Neutrophil (primary cell): ENCODE data around the gene GSAP.

ENCODE experiments used
- H3K27ac ChIP-seq: fragments of 200-600 bp; sonication (generic); 2 replicates; pipeline ENCODE4 v1.5.1; 2016; ENCODE audit warnings: mild to moderate bottlenecking, moderate library complexity
- H3K27me3 ChIP-seq: fragments of 200-600 bp; sonication (generic); 2 replicates; pipeline ENCODE4 v1.6.0; 2016; ENCODE audit warnings: mild to moderate bottlenecking
- H3K36me3 ChIP-seq: fragments of 200-600 bp; sonication (generic); 2 replicates; pipeline ENCODE4 v1.5.1; 2017
- H3K4me1 ChIP-seq, 2 experiments: fragments of 200-600 bp in 1 of 2; sonication (generic) in 1 of 2; 1 replicate in 1 of 2; 2 replicates in 1 of 2; pipeline versions ENCODE4 v1.5.1 to v1.6.1; 2013 to 2016; ENCODE audit warnings: low read depth in 1 of 2, low read length in 1 of 2, mild to moderate bottlenecking in 1 of 2, moderate library complexity in 1 of 2; ENCODE audit not compliant: control insufficient read depth in 1 of 2, insufficient read depth in 1 of 2
- H3K4me3 ChIP-seq, 2 experiments: fragments of 200-600 bp in 1 of 2; sonication (generic) in 1 of 2; 1 replicate in 1 of 2; 2 replicates in 1 of 2; pipeline ENCODE4 v1.5.1; 2013 to 2016; ENCODE audit warnings: low read depth in 1 of 2, low read length in 1 of 2, mild to moderate bottlenecking in 1 of 2, moderate library complexity in 1 of 2
- H3K9me3 ChIP-seq: fragments of 200-600 bp; sonication (generic); 2 replicates; pipeline ENCODE4 v1.5.1; 2016
- CTCF ChIP-seq: fragments of 200-600 bp; sonication (generic); IDR thresholded peaks from 2 replicates; pipeline ENCODE4 v1.5.1; 2016; ENCODE audit warnings: antibody characterized with exemption

Gene GSAP

DNA sequence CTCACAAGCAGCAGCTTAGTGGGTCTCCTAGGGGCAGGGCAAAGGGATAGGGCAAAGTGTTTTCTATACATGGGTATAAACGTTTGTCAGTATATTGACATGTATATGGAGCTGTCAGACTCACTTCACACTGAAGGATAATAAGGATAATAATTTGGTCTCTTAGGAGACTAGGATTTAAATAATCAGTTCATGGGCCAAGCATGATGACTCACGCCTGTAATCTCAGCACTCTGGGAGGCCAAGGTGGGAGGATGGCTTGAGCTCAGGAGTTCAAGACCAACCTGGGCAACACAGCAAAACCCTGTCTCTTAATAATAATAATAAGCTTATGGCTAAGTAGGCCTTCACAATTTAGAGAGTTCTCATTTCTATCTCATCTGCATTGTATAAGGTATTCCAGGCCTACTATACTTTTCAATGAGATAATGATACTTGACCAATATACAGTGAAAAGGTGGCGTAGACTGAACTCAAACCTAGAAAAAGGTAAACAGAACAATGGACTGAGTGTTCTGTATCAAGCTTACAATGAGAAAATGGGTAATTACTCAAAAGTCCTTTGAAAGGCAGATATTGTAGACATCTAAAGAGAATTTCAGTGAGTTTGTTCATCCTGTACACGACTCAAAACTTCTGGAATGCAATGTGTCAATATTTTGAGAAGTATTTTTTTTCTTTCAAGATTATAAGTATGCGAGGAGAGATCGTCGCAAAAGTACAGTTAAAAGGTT is 7.0 kb downstream of the GSAP start:
- peak overlapping the region; percentile 84 for H3K27ac ChIP-seq
- no peak for TF ChIP-seq CTCF
- H3K4me1 ChIP-seq = peaks cover 69 to 78% of the 10 kb centered on the region in 2 experiments

DNA sequence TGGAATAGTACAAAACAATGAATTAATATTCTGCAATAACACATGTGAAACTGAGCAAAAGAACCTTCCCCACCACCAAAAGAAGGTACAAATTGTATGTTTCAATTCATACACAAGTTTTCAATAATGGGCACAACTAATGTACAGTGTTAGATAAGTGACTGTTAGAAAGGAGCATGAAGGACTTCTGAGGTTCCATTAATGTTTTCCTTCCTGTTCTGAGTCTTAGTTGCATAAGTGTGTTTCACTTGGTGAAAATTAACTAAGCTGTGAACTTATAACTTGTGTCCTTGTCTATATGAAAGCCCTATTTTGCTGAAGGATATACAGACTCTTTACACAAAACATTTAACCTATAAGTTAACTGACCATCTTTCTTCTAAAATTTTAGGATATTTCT is 8.2 kb downstream of the GSAP start:
- no peak for TF ChIP-seq CTCF
- no peaks in the 10 kb centered on the region for H3K27me3 ChIP-seq
- no peak overlapping the region for H3K4me3 ChIP-seq
- peaks cover 56 to 72% of the 10 kb centered on the region in 2 experiments for H3K4me1 ChIP-seq
- peaks cover 5% of the 10 kb centered on the region for H3K36me3 ChIP-seq
- H3K9me3 ChIP-seq = no peaks in the 10 kb centered on the region
- H3K27ac ChIP-seq = peak overlapping the region; percentile 62

More for the DNA sequence above, 7.0 kb downstream of the GSAP start:
- no peaks in the 10 kb centered on the region for H3K9me3 ChIP-seq
- H3K4me3 ChIP-seq = peak overlapping the region in 1 of 2 experiments; percentile 28
- no peaks in the 10 kb centered on the region for H3K36me3 ChIP-seq
- no peaks in the 10 kb centered on the region for H3K27me3 ChIP-seq

DNA sequence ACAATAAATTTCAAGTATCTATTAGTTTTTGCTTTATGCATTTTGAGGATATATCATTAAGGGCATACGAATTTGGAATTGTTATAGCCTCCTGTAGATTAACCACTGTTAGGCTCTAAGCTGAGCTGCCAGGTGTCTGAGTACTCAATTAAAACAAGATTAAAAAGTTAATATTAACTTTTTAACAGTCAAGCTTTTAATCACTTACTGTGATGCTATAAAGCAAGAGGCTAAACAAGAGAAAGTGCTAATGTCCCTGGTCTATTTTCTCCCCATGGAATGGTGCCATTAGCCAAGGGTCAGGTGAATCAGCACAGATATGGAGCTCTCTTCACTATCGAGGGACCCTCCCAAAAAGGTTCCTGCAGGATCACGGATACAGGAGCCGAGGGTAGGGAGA is 9.7 kb downstream of the GSAP start:
- peaks cover 7% of the 10 kb centered on the region for H3K36me3 ChIP-seq
- peaks cover 47 to 60% of the 10 kb centered on the region in 2 experiments for H3K4me1 ChIP-seq
- no peaks in the 10 kb centered on the region for H3K9me3 ChIP-seq
- no peak overlapping the region for H3K4me3 ChIP-seq
- no peak for TF ChIP-seq CTCF
- no peaks in the 10 kb centered on the region for H3K27me3 ChIP-seq
- H3K27ac ChIP-seq = no peak overlapping the region

DNA sequence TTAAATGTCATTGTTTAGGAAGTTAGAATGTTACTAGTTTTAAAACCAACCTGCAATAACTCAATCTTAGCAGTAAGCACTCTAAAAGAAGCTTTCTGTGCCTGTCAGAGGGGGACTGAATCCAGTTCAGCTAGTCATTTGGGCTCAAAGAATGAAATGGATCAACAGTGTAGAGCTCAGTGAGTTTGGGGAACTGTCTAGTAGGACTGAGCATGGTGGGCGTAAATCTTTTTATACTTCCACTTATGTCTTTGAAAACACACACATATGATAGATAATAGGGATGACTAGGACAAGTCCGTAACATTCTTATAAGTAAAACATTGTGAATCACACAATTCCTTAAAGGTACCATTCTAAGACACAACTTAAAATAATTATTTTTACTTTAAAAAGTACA is 11.5 kb downstream of the GSAP start:
- H3K36me3 ChIP-seq = peaks cover 7% of the 10 kb centered on the region
- no peak for TF ChIP-seq CTCF
- peaks cover 36 to 50% of the 10 kb centered on the region in 2 experiments for H3K4me1 ChIP-seq
- H3K27me3 ChIP-seq = no peaks in the 10 kb centered on the region
- no peak overlapping the region for H3K27ac ChIP-seq
- no peaks in the 10 kb centered on the region for H3K9me3 ChIP-seq
- no peak overlapping the region for H3K4me3 ChIP-seq

- peaks cover 7% of the 10 kb centered on the region for H3K36me3 ChIP-seq
- peaks cover 29 to 43% of the 10 kb centered on the region in 2 experiments for H3K4me1 ChIP-seq
- no peak overlapping the region for H3K27ac ChIP-seq
- no peak overlapping the region for H3K4me3 ChIP-seq
- no peaks in the 10 kb centered on the region for H3K27me3 ChIP-seq
- no peaks in the 10 kb centered on the region for H3K9me3 ChIP-seq
- TF ChIP-seq CTCF = no peak
Measured at GRCh38 chr7:77403957-77404356, 12.2 kb downstream of the GSAP start.
